ENCODE measurements around the gene AMDHD2.
A peak's percentile ranks its signal among the peaks of the same experiment; 100 is the strongest.
"Not testable (repeated sequence)": the region's sequence is repeated elsewhere in the genome, so short reads cannot be mapped to it uniquely, and the experiment has no call there.

The AMDHD2 gene

DNA sequence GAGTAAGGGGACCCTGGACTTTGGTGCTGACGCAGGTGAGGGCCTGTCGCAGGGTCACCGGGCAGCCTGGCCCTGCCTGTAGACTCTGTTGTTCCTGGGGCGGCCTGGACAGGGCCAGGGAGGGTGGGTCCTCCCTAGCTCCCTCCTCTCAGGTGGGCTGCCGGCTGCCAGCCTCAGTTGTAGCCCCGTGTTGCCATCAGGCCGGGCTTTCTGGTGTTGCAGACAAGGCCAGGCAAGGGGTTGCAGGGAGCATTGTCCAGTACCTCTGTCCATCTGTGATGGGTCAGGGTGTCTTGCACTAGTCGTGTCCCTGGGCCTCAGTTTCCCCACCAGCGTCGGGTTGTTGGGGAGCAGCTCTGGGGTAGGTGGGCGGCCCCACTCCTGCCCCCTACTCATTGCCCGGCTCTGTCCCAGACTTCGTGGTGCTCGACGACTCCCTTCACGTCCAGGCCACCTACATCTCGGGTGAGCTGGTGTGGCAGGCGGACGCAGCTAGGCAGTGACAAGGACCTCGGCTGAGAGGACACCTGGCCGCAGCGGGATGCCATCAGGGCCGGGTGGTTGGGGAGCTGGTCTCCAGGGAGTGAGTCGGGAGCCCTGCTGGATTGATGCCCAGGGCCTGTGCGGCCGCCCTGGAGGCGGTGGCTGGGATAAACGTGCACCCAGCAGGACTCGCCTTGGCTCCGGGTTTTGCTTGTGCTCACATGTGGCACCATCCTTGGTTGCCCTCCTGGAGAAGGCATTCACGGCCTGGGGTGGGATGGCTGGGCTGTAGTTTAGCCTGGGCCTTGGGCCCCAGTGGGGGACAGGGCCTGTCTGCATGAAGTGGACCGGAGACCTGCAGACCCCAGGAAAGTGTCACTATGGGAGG is 9.1 kb downstream of the AMDHD2 start:
- in situ Hi-C loops (cut with MboI; ENCODE audit: low pct_unique_long_range_greater_than_20kb, low sequenced_read_pairs) = no loop called here
- DNase-seq = no peak

DNA sequence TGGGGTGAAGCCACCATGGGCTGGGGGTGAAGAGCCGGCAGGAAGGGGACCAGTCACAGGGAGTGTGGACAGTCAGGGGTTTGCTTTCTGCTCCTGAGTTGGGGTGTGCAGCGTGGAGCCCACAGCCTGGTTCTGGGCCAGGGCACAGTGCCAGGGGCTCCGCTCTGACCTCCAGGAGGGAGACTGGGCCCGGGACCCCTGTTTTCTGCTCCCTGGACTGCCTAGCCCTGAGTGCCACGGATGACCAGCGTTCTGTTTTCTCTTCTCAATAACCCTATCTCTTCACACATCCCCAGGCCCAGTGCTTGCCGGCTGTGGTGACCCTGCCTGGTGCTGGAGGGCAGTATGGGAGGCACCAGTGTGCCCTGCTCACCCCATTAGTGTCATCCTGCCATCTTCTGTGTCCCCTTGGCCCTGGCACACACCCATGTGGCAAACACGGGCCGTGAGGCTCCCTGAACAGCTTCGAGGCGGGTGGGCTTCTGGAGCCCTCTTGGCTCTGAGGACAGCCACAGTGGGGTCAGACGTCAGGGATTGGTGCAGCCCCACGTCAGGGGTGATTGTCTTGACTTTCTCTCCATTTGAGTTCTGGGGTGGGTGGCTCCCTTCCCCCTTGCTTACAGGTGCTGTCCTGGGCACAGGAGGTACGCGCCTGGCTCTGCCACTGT is 9.9 kb downstream of the AMDHD2 start:
- DNase-seq = no peak
- in situ Hi-C loops (cut with MboI; ENCODE audit: low pct_unique_long_range_greater_than_20kb, low sequenced_read_pairs) = no loop called here

DNA sequence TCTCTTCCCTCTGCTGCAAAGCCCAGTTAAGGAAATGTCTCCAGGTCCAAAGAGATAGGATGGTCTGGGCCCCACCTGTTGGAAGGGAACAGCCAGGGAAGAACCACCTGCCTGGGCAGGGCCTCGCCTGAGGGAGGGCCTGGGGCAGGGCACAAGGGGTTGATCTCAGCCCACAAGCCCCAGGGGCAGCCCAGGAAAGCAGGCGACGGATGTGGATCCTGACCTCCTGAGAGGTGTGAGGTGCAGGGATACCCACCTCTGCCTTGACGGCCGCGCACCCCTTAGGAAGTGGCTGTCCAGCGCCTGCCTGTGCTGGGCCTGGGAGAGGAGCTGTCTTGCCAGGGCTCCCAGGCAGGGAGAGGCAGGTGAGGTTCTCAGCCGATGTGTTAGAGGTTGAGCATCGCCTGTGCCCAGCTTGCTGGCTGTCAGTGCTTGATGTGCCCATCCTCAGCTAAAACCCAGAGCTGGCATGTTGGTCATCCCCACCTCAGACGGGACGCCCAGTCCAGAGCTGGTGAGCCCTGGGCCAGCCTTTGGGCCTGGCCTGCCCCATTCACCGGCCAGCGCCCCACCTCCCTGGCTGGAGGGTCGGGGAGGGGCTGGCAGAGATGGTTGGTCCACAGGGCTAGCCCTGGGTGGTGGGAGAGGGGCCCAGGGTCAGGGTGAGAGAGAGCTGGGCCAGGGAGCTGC is 10.6 kb downstream of the AMDHD2 start:
- in situ Hi-C loops (cut with MboI; ENCODE audit: low pct_unique_long_range_greater_than_20kb, low sequenced_read_pairs) = no loop called here
- DNase-seq = no peak

DNA sequence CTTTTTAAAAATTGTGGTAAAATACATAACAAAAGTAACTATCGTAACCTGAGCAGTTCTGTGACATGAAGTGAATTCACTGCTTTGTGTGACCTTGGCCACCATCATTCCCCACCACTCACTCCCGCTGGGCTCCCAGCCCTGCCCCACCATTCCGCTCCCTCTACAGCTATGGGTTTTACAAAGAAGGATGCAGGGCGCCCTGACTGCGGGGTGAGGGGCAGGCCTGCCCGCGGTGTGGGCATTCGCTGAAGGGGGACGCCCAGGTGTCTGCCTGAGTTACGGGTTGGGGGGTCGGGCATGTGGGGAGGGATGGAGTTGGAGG is 11.2 kb downstream of the AMDHD2 start, which contains the start of gene CEMP1:
CEMP1 (minus strand) TSS at position 38 of the 325 bp plus-strand sequence. CDS start 335 bp downstream, outside the sequence.
- no peak for DNase-seq
- in situ Hi-C loops (cut with MboI; ENCODE audit: low pct_unique_long_range_greater_than_20kb, low sequenced_read_pairs) = no loop called here

DNA sequence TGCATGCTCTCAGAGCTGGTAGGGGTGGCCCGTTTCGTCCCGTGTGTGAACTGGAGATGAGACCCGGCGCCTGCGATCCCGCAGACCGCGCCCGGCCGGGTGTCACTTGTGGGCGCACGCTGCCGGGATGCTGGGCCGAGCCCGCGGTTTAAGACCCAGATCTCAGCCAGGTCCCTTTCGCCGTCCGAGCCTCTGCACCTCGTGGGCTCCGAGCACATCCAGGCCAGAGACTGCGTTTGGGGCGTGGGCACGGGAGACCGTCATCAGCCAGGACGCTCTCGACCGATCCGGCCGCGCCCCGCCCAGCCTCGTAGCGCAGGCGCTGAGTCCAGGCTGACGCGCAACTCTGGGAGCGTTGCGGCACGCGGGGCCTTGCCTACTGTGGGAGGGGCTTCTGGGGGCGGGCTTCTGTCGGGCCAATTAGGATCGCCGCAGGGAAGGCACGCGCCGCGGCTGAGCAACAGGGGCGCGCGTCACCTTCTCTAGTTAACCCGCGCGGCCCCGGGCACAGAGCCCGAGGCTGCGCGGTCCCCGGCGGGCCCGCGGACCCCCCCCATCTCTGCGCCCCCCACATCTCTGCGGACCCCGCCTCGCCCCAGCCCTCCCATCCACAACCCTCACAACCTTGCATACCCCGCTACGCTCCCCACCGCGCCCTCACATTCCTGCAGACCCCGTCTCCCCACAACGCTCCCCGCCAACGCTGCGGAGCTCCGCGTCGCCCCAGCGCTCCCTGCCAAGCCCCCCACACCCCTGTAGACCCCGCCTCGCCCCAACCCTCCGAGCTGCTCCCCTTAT is 11.7 kb downstream of the AMDHD2 start:
- peak; percentile 96 for DNase-seq
- in situ Hi-C loops (cut with MboI; ENCODE audit: low pct_unique_long_range_greater_than_20kb, low sequenced_read_pairs) = no loop called here

DNA sequence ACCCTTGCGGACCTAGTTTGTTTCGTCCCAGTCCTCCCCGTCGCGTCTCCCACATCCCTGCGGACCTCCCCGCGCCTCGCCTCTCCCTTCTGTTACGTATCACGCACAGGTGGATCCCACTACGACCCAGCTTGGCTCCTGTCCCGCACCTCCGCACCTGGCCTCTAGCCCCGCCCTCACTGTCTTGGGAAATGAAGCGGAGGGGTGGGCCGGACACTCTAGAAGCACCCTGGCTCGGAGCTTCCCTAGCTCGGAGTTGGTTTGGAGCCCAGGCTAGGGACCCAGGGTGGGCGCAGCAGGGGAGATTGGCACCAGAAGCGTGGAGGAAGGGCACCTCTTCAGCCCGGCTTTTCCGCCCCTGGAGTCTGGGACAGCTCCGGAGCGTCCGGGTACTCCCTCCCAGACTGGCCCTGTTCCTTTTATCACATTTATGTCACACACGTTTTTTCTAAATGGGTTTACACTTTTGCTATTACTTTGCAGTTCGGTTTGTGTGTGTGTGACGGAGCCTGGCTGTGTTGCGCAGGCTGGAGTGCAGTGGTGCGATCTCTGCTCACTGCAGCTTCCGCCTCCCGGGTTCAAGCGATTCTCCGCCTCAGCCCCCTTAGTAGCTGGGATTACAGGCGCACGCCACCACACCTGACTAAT is 12.4 kb downstream of the AMDHD2 start:
- peak; percentile 75 for DNase-seq
- in situ Hi-C loops (cut with MboI; ENCODE audit: low pct_unique_long_range_greater_than_20kb, low sequenced_read_pairs) = no loop called here

DNA sequence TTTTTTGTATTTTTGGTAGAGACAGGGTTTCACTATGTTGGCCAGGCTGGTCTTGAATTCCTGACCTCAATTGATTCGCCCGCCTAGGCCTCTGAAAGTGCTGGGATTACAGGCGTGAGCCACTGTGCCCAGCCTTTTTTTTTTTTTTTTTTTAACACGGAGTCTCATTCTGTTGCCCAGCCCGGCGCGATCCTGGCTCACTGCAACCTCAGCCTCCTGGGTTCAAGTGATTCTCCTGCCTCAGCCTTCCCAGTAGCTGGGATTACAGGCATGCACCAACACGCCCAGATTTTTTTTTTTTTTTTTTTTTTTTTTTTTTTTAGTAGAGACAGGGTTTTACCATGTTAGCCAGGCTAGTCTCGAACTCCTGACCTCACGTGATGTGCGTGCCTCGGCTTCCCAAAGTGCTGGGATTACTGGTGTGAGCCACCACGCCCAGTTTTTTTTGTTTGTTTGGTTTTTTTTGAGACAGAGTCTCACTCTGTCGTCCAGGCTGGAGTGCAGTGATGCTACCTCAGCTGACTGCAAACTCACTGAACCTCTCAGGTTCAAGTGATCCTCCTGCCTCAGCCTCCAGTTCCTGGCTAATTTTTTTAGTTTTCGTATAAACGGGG is 13.1 kb downstream of the AMDHD2 start:
- DNase-seq; in situ Hi-C loops (cut with MboI; ENCODE audit: low pct_unique_long_range_greater_than_20kb, low sequenced_read_pairs): not testable (repeated sequence)

DNA sequence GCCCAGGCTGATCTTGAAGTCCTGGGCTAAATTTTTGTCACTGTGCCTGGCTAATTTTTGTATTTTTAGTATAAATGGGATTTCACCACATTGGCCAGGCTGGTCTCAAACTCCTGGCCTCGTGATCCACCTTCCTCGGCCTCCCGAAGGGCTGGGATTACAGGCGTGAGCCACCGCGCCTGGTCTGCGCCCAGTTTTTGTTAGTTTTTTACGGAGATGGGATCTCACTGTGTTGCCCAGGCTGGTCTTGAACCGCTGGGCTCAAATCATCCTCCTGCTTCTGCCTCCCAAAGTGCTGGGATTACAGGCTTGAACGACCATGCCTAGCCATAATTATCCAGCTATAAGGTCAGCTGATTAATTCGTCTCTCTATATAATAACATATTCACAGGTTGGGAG is 13.7 kb downstream of the AMDHD2 start:
- in situ Hi-C loops (cut with MboI; ENCODE audit: low pct_unique_long_range_greater_than_20kb, low sequenced_read_pairs) = no loop called here
- DNase-seq = no peak

DNA sequence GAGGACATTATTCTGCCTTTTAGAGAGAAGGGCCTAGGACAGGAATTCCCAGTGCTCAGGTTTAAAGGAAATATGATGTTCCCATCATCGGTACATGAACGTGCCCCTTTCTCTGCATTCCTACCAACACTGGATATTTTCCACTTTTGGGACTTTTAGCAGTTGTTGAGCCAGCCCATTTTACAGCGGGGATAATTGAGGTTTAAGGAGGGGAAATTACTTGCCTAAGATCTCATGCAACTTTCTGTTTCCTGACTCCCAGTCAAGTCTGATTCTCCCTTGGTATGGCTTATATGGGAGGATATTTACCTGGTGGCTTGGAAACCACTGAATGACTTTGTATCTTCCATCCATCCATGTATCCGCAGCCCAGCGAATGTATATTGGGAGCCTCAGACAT is 14.2 kb downstream of the AMDHD2 start:
- in situ Hi-C loops (cut with MboI; ENCODE audit: low pct_unique_long_range_greater_than_20kb, low sequenced_read_pairs); DNase-seq: not testable (repeated sequence)

DNA sequence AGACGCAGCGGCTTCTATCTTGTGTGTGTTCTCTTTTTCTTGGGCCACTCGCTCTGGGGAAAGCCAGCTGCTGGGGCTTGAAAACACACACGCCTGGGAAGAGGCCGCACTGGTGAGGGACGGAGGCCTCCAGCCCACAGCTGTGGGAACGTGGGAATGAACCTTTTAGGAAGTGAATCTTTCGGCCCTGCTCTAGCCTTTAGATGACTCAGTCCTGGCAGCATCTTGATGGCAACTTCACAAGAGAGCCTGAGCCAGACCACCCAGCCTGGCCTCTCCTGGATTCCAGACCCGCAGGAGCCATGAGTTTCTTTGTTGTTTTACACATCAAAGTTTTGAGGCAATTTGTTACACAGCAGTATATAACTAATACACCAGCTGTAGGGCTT is 15.4 kb downstream of the AMDHD2 start:
- no peak for DNase-seq
- in situ Hi-C loops (cut with MboI; ENCODE audit: low pct_unique_long_range_greater_than_20kb, low sequenced_read_pairs) = no loop called here

DNA sequence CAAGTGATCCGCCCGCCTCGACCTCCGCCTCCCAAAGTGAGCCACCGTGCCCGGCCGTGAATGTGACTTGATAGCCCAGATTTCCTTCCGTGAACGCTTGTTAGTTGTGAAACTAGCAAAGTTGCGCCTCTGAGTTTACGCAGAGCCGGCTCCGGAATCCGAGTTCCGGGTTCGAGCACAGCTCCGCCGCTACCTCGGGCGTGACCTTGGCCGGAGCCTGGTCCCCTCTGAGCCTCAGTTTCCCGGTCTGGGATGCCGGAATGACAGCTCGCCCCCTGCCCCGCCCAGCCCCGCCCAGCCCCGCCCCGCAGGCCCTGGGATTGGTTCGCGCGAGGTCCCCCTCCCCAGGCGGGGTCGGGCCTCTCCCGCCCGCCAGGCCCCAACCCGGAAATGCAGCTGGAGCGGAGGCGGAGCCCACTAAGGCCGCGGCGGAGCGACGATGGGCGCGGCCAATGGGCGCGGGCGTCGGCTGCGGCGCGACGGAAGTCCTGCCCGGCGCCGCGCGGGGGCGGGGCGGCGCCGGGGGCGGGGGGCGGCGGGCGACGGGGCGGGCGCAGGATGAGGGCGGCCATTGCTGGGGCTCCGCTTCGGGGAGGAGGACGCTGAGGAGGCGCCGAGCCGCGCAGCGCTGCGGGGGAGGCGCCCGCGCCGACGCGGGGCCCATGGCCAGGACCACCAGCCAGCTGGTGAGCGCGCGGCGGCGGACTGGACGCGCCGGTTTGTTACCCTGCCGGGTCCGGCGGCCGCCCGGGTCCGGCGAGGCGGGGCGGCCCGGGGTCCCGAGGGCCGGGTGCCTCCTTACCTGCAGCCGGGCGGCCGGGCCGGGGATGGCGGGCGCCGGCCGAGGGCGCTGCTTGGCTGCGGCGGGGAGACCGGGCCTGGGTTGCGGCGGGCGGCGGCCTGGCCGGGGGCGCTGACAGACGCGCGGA is 17.5 kb downstream of the AMDHD2 start, which contains the start of gene PDPK1:
PDPK1 (plus strand) TSS at position 571 of the 929 bp plus-strand sequence; CDS start at position 663, 92 bp downstream.
- DNase-seq = peak; percentile 93
- in situ Hi-C loops (cut with MboI; ENCODE audit: low pct_unique_long_range_greater_than_20kb, low sequenced_read_pairs) = no loop called here

DNA sequence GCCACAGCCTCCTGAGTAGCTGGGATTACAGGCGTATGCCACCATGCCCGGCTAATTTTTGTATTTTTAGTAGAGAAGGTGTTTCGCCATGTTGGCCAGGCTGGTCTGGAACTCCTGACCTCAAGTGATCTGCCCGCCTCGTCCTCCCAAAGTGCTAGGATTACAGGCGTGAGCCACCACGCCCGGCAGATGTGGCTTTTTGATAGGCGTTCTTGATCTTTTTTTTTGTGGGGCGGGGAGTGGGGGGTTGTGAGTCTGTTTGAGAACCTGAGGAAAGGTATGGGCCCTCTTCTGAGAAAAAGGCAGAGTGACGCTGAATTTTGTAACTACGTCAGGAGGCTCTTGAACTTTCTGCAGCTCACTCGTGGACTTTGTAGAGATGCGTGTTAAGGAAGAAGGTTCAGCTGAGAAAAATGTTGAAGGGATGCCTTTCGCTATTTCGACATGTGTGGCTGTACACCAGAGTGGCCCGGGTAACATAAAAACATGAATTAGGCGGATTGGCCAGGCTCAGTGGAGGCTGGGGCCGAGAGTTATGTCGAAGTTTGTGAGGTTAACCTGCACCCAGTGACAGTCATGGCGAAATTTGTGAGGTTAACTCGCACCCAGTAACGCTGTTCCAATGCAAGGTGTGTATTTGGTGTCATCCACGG is 19.1 kb downstream of the AMDHD2 start:
- DNase-seq; in situ Hi-C loops (cut with MboI; ENCODE audit: low pct_unique_long_range_greater_than_20kb, low sequenced_read_pairs): not testable (repeated sequence)

DNA sequence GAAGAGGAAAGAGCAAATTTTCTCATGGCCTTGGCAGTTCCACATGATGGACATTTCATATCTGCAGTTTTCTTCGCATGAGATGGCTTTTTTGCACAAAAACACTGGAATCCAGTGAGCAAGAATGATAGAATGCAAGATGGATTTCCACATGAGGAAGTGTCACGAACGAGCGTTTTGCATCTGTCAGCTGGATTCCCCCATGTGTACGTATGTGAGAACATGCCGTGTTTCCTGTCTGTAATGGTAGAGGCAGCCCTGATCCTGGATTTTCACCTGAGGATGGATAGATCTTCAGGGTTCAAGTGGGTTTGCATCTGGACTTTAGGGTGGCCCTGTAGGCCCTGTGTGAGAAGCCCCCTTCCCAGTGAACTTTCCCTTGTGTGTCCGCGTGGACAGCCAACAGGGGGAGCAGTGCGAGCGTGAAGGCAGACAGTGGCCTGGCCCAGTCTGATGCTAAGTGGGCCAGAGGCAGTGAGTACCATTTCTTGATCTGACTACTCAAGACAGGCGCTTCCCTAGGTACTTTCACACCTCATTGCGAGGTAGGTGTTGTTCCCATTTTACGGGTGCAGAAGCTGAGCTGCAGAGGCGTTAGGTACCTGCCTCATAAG is 19.8 kb downstream of the AMDHD2 start:
- DNase-seq; in situ Hi-C loops (cut with MboI; ENCODE audit: low pct_unique_long_range_greater_than_20kb, low sequenced_read_pairs): not testable (repeated sequence)

DNA sequence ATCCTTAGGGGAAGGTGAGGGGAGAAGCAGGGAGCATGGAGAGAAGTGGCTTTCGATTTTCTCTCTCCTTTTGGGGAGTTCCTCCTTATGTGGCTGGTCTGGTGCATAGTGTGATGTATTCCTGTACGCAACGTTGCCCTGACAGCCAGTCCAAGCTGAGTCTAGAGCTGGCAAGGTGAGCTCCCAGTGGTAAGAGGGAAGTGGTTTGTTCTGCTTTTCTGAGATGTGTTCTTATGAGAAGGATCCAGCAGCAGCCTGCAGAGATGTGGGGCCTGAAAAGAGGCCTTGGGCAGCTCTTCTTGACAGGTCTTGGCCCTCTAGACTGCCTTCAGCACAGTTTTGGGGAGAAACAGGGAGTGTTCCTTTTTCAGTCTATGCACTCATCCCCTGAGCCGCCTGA is 20.7 kb downstream of the AMDHD2 start:
- in situ Hi-C loops (cut with MboI; ENCODE audit: low pct_unique_long_range_greater_than_20kb, low sequenced_read_pairs) = not testable (repeated sequence)
- DNase-seq = peak; percentile 65

DNA sequence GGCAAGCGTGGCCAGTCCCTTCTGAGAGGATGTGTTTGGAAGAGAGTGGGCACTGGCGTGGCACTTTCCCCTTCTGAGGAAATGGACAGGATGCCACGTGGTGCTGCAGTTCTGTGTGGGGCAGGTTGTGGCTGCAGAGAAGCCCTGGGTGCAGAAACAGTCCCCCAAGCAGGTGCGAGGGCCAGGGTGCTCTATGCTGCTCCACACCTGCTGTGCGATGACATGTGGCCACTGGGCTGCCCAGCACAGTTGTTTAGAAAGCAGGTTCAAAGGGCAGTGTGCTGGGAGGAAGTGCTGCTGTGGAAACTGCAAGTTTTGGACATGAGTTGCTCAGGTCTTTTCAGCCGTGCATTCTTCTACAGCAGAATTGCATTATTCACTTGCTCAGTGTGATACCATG is 21.2 kb downstream of the AMDHD2 start:
- in situ Hi-C loops (cut with MboI; ENCODE audit: low pct_unique_long_range_greater_than_20kb, low sequenced_read_pairs); DNase-seq: not testable (repeated sequence)

DNA sequence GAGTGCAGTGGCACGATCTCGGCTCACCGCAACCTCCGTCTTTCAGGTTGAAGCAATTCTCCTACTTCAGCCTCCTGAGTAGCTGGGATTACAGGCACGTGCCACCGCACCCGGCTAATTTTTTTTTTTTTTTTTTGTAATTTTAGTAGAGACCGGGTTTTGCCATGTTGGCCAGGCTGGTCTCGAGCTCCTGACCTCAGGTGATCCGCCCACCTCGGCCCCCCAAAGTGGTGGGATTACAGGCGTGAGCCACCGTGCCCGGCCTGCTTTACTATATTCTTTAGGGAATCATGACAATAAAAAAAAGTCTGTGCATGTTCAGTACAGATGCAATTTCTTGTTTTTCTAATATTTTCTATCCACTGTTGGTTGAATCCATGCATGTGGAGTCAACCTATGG is 23.6 kb downstream of the AMDHD2 start:
- in situ Hi-C loops (cut with MboI; ENCODE audit: low pct_unique_long_range_greater_than_20kb, low sequenced_read_pairs); DNase-seq: not testable (repeated sequence)

Data from KBM-7 (cell line).